Endothelial cell of umbilical vein (primary cell): ENCODE measurements around the gene ADARB2. TPM values are rescaled to one million over a fixed set of nuclear protein-coding genes. Genes with fewer than 3 reads are reported as not detected.

Experiments
- BruUV-seq: library from RNA; stranded (reverse); fragments of 400-500 nt; replicated peaks from 2 replicates; lab custom pipeline; 2021; lab: Mats Ljungman, UMichigan
- CTCF ChIA-PET: fragments of 300-600, 350-600 bp; sonication (Branson Sonifier 250); formaldehyde crosslinking; loops from one replicate; lab custom pipeline; 2021; ENCODE audit warnings: antibody characterized with exemption, inconsistent platforms; lab: Charles Lee
- POLR2A ChIA-PET: fragments of 300-600, 350-600 bp; sonication (Branson Sonifier 250); formaldehyde crosslinking; loops from one replicate; lab custom pipeline; 2021; ENCODE audit warnings: antibody characterized with exemption, inconsistent platforms; lab: Charles Lee
- DNase-seq: peaks from one replicate; pipeline ENCODE4 v3.0.0-alpha.2; 2011; ENCODE audit warnings: low read depth, low spot score
- FAIRE-seq: peaks from 2 replicates; lab custom pipeline; 2011; peaks lifted over from hg19 to GRCh38; lab: Jason Lieb, UNC
- H2AFZ ChIP-seq: 2 replicates; pipeline ENCODE4 v1.6.0; 2012; ENCODE audit warnings: low read depth, low read length, control low read depth, inconsistent platforms
- H3K27ac ChIP-seq: 2 replicates; pipeline ENCODE4 v1.5.1; 2011; ENCODE audit warnings: low read depth, mild to moderate bottlenecking, control low read depth, low read length, moderate library complexity; ENCODE audit not compliant: insufficient read depth
- H3K27me3 ChIP-seq, 2 experiments: 2 replicates each; pipeline versions ENCODE4 v1.6.0 to v1.6.1; 2011; ENCODE audit warnings: low read length in 2 of 2, mixed read lengths in 1 of 2; ENCODE audit not compliant: control insufficient read depth in 2 of 2, insufficient read depth in 2 of 2
- H3K36me3 ChIP-seq, 2 experiments: 2 replicates in 1 of 2; 3 replicates in 1 of 2; pipeline ENCODE4 v1.5.1; 2011; ENCODE audit warnings: low read length in 2 of 2, mild to moderate bottlenecking in 1 of 2, moderate library complexity in 1 of 2; ENCODE audit not compliant: control insufficient read depth in 2 of 2, insufficient read depth in 2 of 2; ENCODE audit errors: extremely low read depth in 1 of 2
- H3K4me1 ChIP-seq: 3 replicates; pipeline ENCODE4 v1.5.1; 2011; ENCODE audit warnings: mild to moderate bottlenecking, low read length; ENCODE audit not compliant: control insufficient read depth, insufficient read depth; ENCODE audit errors: extremely low read depth
- H3K4me2 ChIP-seq: 2 replicates; pipeline ENCODE4 v1.6.1; 2011; ENCODE audit warnings: low read length, control low read depth, mixed read lengths; ENCODE audit not compliant: insufficient read depth
- H3K4me3 ChIP-seq, 3 experiments: fragments of 200-600 bp in 1 of 3; sonication (generic), shearing (Covaris generic) in 1 of 3; replicated peaks in 1 of 3; 2 replicates each; pipeline ENCODE4 v1.5.1; 2011 to 2016; ENCODE audit warnings: control low read depth in 3 of 3, low read length in 3 of 3, mild to moderate bottlenecking in 2 of 3, inconsistent platforms in 1 of 3, low read depth in 1 of 3, moderate library complexity in 1 of 3; ENCODE audit not compliant: insufficient read depth in 1 of 3
- H3K79me2 ChIP-seq: 2 replicates; pipeline ENCODE4 v1.6.0; 2012; ENCODE audit warnings: low read length, inconsistent platforms; ENCODE audit not compliant: control insufficient read depth, insufficient read depth
- H3K9ac ChIP-seq: replicated peaks from 2 replicates; pipeline ENCODE3; 2011; ENCODE audit warnings: low read length, control low read depth; ENCODE audit not compliant: insufficient read depth; ENCODE audit errors: extremely low read depth
- H3K9me1 ChIP-seq: replicated peaks from 3 replicates; pipeline ENCODE4 v1.6.0; 2011; ENCODE audit warnings: mild to moderate bottlenecking, low read length; ENCODE audit not compliant: control insufficient read depth, insufficient read depth; ENCODE audit errors: extremely low read depth
- H3K9me3 ChIP-seq: replicated peaks from 2 replicates; pipeline ENCODE4 v1.5.1; 2012; ENCODE audit warnings: low read length, inconsistent platforms; ENCODE audit not compliant: control insufficient read depth, insufficient read depth
- H4K20me1 ChIP-seq: replicated peaks from 2 replicates; pipeline ENCODE3; 2011; ENCODE audit warnings: mild to moderate bottlenecking, low read length; ENCODE audit not compliant: control insufficient read depth, insufficient read depth; ENCODE audit errors: extremely low read depth
- CTCF ChIP-seq, 2 donors: IDR thresholded peaks; 1 replicate in 1 of 2; 2 replicates in 1 of 2; pipeline ENCODE4 v1.5.1; 2011; ENCODE audit warnings: low read length in 2 of 2, mild to moderate bottlenecking in 2 of 2, moderate library complexity in 2 of 2, control low read depth in 1 of 2, inconsistent platforms in 1 of 2, low read depth in 1 of 2; ENCODE audit not compliant: insufficient read depth in 1 of 2; ENCODE audit errors: extremely low read depth in 1 of 2
- EZH2 ChIP-seq: IDR thresholded peaks from 2 replicates; pipeline ENCODE4 v1.6.1; 2012; ENCODE audit warnings: borderline replicate concordance, low read depth, mild to moderate bottlenecking, moderate library complexity, low read length, inconsistent platforms; ENCODE audit not compliant: severe bottlenecking
- FOS ChIP-seq: IDR thresholded peaks from 2 replicates; pipeline ENCODE4 v1.6.1; 2011; ENCODE audit warnings: mild to moderate bottlenecking, low read length, moderate library complexity, borderline replicate concordance; ENCODE audit not compliant: insufficient read depth
- GATA2 ChIP-seq: IDR thresholded peaks from 2 replicates; pipeline ENCODE4 v1.7.0; 2011; ENCODE audit warnings: low read depth, mild to moderate bottlenecking, moderate library complexity, mixed read lengths, low read length; ENCODE audit not compliant: insufficient read length, insufficient read depth
- JUN ChIP-seq: IDR thresholded peaks from 2 replicates; pipeline ENCODE4 v1.6.1; 2011; ENCODE audit warnings: borderline replicate concordance, low read depth; ENCODE audit not compliant: insufficient read length, insufficient read depth
- MAX ChIP-seq: IDR thresholded peaks from 2 replicates; pipeline ENCODE4 v1.6.1; 2011; ENCODE audit not compliant: insufficient read depth, insufficient read length
- MYC ChIP-seq: IDR thresholded peaks from one replicate; pipeline ENCODE4 v1.6.1; 2011; ENCODE audit warnings: mild to moderate bottlenecking, low read depth, low read length
- POLR2A ChIP-seq: IDR thresholded peaks from 2 replicates; pipeline ENCODE4 v1.6.1; 2012; ENCODE audit warnings: low read depth, mild to moderate bottlenecking, control low read depth, low read length
- POLR2AphosphoS5 ChIP-seq: IDR thresholded peaks from 2 replicates; pipeline ENCODE4 v1.6.1; 2012; ENCODE audit warnings: low read depth, mild to moderate bottlenecking, control low read depth, low read length, moderate library complexity; ENCODE audit not compliant: insufficient read depth
- dilution Hi-C: fragments of 300-500 bp; cut with MboI; formaldehyde crosslinking; loops from one replicate; pipeline ENCODE4 v1.15.0; 2019; ENCODE audit warnings: low sequenced_read_pairs; ENCODE audit not compliant: extremely low pct_ligation_motif_present
- intact Hi-C: fragments of 100-400 bp; cut with micrococcal nuclease; formaldehyde crosslinking; loops from one replicate; pipeline ENCODE4 v1.10.0; 2022
- polyA plus RNA-seq, 4 experiments: library from polyadenylated mRNA; depleted of rRNA in 3 of 4; stranded (reverse) in 3 of 4; unstranded in 1 of 4; fragments of >200 nt; gene quantifications; 2 replicates each; pipeline versions ENCODE4 v1.2.1 to v1.2.3, GENCODE V29; 2011 to 2012; ENCODE audit warnings: missing spikeins in 1 of 4
- total RNA-seq: library from RNA; stranded (reverse); gene quantifications from 2 replicates; pipeline ENCODE4 v1.2.3, GENCODE V29; 2021

The ADARB2 gene
- total and polyA plus RNA-seq, 2 donors (not counting 3 experiments of a cell fraction or from before 2014, with no cell fraction given), result not detected

GRCh38 chr10:1678084-1678483 lies 59.2 kb downstream of the ADARB2 start:
- intact Hi-C loops, result no loop called here

More at GRCh38 chr10:1678084-1678483, 59.2 kb downstream of the ADARB2 start:
- no peak for DNase-seq
- Histone ChIP-seq H3K27ac (no peak overlapping the region), H3K27me3 (no peaks in the 10 kb centered on the region), H3K9me3 (peaks cover 6% of the 10 kb centered on the region), H2AFZ (no peak overlapping the region), H3K4me1 (no peaks in the 10 kb centered on the region), H3K9ac (no peak overlapping the region), H3K4me3 (no peak overlapping the region), H4K20me1 (no peaks in the 10 kb centered on the region), H3K9me1 (no peaks in the 10 kb centered on the region), H3K36me3 (no peaks in the 10 kb centered on the region), H3K4me2 (no peak overlapping the region), H3K79me2 (no peaks in the 10 kb centered on the region)
- no peak for FAIRE-seq
- ChIA-PET CTCF (no interaction called here), POLR2A (no interaction called here)
- BruUV-seq, result no TSS peak
- dilution Hi-C loops, result no loop called here
- no peak for TF ChIP-seq JUN
- no peak for TF ChIP-seq MYC
- TF ChIP-seq MAX, result no peak
- TF ChIP-seq POLR2A, result no peak
- TF ChIP-seq EZH2, result no peak
- no peak for TF ChIP-seq FOS
- TF ChIP-seq POLR2AphosphoS5, result no peak
- no peak for TF ChIP-seq GATA2
- TF ChIP-seq CTCF (IDR thresholded peaks at IDR 0.05; ENCODE audit: extremely low read depth in 1 of 2, insufficient read depth in 1 of 2, low read depth in 1 of 2, low read length in 2 of 2), result no peak
